Activated CD4-positive, alpha-beta T cell treated with anti-CD3 and anti-CD28 coated beads, Interleukin-2, amount 10 ng/mL, durations not matched to agents 7 days and 5 days (primary cell): Measurements from ENCODE around the gene GBF1. TPM values are rescaled to one million over a fixed set of nuclear protein-coding genes. Genes with fewer than 3 reads are reported as not detected.
"Not testable (repeated sequence)": the region's sequence is repeated elsewhere in the genome, so short reads cannot be mapped to it uniquely, and the experiment has no call there.

ENCODE experiments used
- CTCF ChIA-PET: fragments of 350-600 bp; sonication (Branson Sonifier 250); formaldehyde crosslinking; loops from one replicate; lab custom pipeline; 2021; ENCODE audit warnings: antibody characterized with exemption; lab: Charles Lee
- POLR2A ChIA-PET: fragments of 350-600 bp; sonication (Branson Sonifier 250); formaldehyde crosslinking; loops from one replicate; lab custom pipeline; 2021; ENCODE audit warnings: antibody characterized with exemption; lab: Charles Lee
- DNase-seq: peaks from one replicate; pipeline ENCODE4 v3.0.0-alpha.2; 2020
- H3K27ac Mint-ChIP-seq: one replicate; pipeline ENCODE4 v1.8.0; 2021; ENCODE audit warnings: mild to moderate bottlenecking, moderate library complexity, mixed read lengths
- H3K27me3 Mint-ChIP-seq: one replicate; pipeline ENCODE4 v1.8.0; 2021; ENCODE audit warnings: mixed read lengths
- H3K36me3 Mint-ChIP-seq: one replicate; pipeline ENCODE4 v1.8.0; 2021; ENCODE audit warnings: low read depth, mixed read lengths
- H3K4me1 Mint-ChIP-seq: one replicate; pipeline ENCODE4 v1.8.0; 2021; ENCODE audit warnings: mixed read lengths
- H3K4me3 Mint-ChIP-seq: one replicate; pipeline ENCODE4 v1.8.0; 2021; ENCODE audit warnings: mild to moderate bottlenecking, moderate library complexity, mixed read lengths
- H3K9me3 Mint-ChIP-seq: one replicate; pipeline ENCODE4 v1.8.0; 2021; ENCODE audit warnings: mixed read lengths
- total RNA-seq, 2 experiments: library from RNA; stranded (reverse); gene quantifications; one replicate each; pipeline ENCODE4 v1.2.3, GENCODE V29; 2021

GBF1 gene, protein sequence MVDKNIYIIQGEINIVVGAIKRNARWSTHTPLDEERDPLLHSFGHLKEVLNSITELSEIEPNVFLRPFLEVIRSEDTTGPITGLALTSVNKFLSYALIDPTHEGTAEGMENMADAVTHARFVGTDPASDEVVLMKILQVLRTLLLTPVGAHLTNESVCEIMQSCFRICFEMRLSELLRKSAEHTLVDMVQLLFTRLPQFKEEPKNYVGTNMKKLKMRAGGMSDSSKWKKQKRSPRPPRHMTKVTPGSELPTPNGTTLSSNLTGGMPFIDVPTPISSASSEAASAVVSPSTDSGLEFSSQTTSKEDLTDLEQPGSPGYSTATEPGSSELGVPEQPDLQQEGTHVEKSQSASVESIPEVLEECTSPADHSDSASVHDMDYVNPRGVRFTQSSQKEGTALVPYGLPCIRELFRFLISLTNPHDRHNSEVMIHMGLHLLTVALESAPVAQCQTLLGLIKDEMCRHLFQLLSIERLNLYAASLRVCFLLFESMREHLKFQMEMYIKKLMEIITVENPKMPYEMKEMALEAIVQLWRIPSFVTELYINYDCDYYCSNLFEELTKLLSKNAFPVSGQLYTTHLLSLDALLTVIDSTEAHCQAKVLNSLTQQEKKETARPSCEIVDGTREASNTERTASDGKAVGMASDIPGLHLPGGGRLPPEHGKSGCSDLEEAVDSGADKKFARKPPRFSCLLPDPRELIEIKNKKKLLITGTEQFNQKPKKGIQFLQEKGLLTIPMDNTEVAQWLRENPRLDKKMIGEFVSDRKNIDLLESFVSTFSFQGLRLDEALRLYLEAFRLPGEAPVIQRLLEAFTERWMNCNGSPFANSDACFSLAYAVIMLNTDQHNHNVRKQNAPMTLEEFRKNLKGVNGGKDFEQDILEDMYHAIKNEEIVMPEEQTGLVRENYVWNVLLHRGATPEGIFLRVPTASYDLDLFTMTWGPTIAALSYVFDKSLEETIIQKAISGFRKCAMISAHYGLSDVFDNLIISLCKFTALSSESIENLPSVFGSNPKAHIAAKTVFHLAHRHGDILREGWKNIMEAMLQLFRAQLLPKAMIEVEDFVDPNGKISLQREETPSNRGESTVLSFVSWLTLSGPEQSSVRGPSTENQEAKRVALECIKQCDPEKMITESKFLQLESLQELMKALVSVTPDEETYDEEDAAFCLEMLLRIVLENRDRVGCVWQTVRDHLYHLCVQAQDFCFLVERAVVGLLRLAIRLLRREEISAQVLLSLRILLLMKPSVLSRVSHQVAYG (N-terminal part only)
- total RNA-seq, result 10 to 100 TPM; 42.4 to 44.6 TPM

GRCh38 chr10:102245082-102245931 lies at the start of gene GBF1:
Gene GBF1 (plus strand): TSS chr10:102245532. CDS start chr10:102258939, 13,407 bp downstream.
- CTCF ChIA-PET, result interaction anchor here (0.6 to 8.3 kb wide), 4 partner anchors 15 to 123 kb away, joined by 3 to 69 read pairs (median 4); no protein-coding TSS in a partner anchor
- POLR2A ChIA-PET, result interaction anchor here (0.6 to 1.0 kb wide), 2 partner anchors 67 to 152 kb away, joined by 3 read pairs; no protein-coding TSS in a partner anchor
- peaks cover 53% of the 10 kb centered on the region for H3K4me1 Mint-ChIP-seq
- peak within 1 kb of the TSS; percentile 93 for H3K27ac Mint-ChIP-seq
- peak within 1 kb of the TSS; percentile 97 for H3K4me3 Mint-ChIP-seq
- peaks cover 10% of the 10 kb centered on the region for H3K36me3 Mint-ChIP-seq
- H3K9me3 Mint-ChIP-seq, result no peaks in the 10 kb centered on the region
- H3K27me3 Mint-ChIP-seq, result peaks cover 15% of the 10 kb centered on the region
- peak; percentile 94 for DNase-seq

- CTCF ChIA-PET, result no interaction called here
- POLR2A ChIA-PET, result no interaction called here
- H3K27ac Mint-ChIP-seq, result no peak overlapping the region
- peaks cover 7% of the 10 kb centered on the region for H3K36me3 Mint-ChIP-seq
- peaks cover 17% of the 10 kb centered on the region for H3K9me3 Mint-ChIP-seq
- H3K4me3 Mint-ChIP-seq, result no peak overlapping the region
- peaks cover 3% of the 10 kb centered on the region for H3K4me1 Mint-ChIP-seq
- H3K27me3 Mint-ChIP-seq, result peaks cover 3% of the 10 kb centered on the region
- DNase-seq, result no peak
These were observed 48.4 kb upstream of the GBF1 start for GRCh38 chr10:102196893-102197292.

- POLR2A ChIA-PET, result no interaction called here
- peaks cover 9% of the 10 kb centered on the region for H3K4me1 Mint-ChIP-seq
- CTCF ChIA-PET, result interaction anchor here (1.1 to 1.5 kb wide), 2 partner anchors 10 to 29 kb away, joined by 5 read pairs; no protein-coding TSS in a partner anchor
- H3K4me3 Mint-ChIP-seq, result no peak overlapping the region
- peaks cover 6% of the 10 kb centered on the region for H3K36me3 Mint-ChIP-seq
- no peak for DNase-seq
- H3K27ac Mint-ChIP-seq, result no peak overlapping the region
- H3K9me3 Mint-ChIP-seq, result peaks cover 13% of the 10 kb centered on the region
- H3K27me3 Mint-ChIP-seq, result peaks cover 6% of the 10 kb centered on the region
These were observed 47.3 kb upstream of the GBF1 start for GRCh38 chr10:102198027-102198426.

DNA sequence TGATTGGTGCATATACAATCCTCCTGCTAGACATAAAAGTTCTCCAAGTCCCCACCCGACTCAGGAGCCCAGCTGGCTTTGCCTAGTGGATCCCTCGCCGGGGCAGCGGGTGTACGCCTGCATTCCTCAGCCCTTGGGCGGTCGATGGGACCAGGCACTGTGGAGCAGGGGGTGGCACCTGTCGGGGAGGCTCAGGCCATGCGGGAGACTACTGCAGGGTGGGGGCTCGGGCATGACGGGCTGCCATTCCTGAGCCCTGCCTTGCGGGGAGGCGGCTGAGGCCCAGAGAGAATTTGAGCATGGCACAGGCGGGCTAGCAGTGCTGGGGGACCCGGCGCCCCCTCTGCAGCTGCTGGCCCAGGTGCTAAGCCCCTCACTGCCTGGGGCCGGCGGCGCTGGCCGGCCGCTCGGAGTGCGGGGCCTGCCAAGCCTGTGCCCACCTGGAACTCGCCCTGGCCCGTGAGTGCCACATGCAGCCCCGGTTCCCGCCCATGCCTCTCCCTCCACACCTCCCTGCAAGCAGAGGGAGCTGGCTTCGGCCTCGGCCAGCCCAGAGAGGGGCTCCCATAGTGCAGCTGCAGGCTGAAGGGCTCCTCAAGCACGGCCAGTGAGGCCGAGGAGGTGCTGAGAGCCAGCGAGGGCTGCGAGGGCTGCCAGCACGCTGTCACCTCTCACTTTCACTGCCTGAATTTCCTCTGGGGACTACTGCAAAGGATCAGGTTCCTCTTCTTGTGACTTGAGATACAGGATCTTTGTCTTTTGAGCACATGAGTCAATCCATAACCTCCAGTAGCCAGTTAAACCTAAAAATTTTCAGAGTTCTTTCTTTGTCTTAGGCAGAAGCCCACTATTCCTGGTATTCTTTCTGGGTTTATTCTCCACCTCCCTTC lies 44.3 kb upstream of the GBF1 start:
- Mint-ChIP-seq H3K4me3 (no peak overlapping the region), H3K4me1 (peaks cover 6% of the 10 kb centered on the region), H3K27me3 (peaks cover 7% of the 10 kb centered on the region), H3K27ac (no peak overlapping the region), H3K36me3 (peaks cover 10% of the 10 kb centered on the region), H3K9me3 (peaks cover 21% of the 10 kb centered on the region)
- CTCF ChIA-PET, result interaction anchor here (1.1 to 2.5 kb wide), 3 partner anchors 11 to 151 kb away, joined by 4 to 18 read pairs (median 7); no protein-coding TSS in a partner anchor
- DNase-seq, result no peak
- POLR2A ChIA-PET, result no interaction called here

DNA sequence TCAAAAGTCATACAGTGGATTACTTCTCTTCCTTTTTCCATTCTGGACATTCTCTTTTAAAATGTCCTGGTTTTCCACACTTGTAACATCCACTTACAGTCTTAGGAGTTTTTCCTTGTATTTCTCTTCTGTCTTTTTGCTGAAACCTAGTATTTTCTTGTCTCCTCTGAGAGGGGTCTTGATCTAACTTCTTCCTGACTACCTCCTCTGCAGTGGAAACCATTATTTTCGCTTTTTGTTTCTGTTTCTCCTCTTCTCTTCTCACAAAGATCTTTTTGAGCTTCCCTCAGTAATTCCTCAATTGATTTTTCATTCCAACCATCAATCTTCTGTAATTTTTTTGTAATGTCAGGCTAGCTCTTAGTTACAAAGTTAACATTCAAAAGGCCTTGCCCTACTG lies 42.9 kb upstream of the GBF1 start:
- H3K4me1 Mint-ChIP-seq, result peaks cover 6% of the 10 kb centered on the region
- no peak for DNase-seq
- peaks cover 21% of the 10 kb centered on the region for H3K9me3 Mint-ChIP-seq
- H3K27me3 Mint-ChIP-seq, result peaks cover 4% of the 10 kb centered on the region
- ChIA-PET POLR2A (no interaction called here), CTCF (no interaction called here)
- H3K27ac Mint-ChIP-seq, result no peak overlapping the region
- H3K4me3 Mint-ChIP-seq, result no peak overlapping the region
- peaks cover 10% of the 10 kb centered on the region for H3K36me3 Mint-ChIP-seq

DNA sequence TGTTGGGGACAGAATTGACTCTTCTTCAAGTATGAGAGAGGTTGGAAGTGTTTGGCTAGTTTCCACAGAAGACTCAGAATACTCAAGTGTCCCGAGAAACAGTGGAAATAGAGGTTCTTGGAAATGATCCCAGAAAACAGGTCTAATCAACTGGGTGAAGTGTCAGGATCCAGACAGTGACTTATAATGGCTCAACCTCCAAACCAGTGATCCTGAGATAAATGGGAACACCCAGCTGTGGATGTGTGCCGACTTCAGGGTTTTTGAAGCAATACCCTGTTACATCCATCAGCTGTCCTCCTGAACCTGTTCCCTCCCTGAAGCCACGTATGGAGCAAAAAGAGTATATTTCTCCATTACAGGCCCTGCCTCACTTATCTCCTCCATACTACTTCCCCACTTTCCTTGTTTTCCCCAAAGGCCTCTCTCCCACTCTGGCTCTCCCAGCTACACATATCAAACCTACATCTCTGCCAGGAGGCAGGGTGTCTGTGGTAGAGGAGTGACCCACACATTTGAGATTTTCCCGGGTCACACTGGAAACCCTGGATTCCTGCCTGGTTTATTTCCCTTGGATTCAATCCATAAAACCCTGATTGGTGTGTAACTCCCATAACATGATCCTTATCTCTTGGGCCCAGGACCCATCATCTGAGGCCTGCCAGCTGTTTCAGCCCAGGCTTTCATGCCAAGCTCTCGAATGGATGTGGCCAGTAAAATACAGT lies 36.9 kb upstream of the GBF1 start:
- no peak for DNase-seq
- Mint-ChIP-seq H3K4me3 (no peak overlapping the region), H3K27ac (no peak overlapping the region), H3K36me3 (peaks cover 7% of the 10 kb centered on the region), H3K4me1 (no peaks in the 10 kb centered on the region), H3K27me3 (peaks cover 4% of the 10 kb centered on the region), H3K9me3 (peaks cover 10% of the 10 kb centered on the region)
- ChIA-PET CTCF (interaction anchor here (0.5 to 2.1 kb wide), 4 partner anchors 56 to 185 kb away, joined by 3 to 6 read pairs (median 5); partner anchors contain the start of gene NOLC1), POLR2A (interaction anchor here (0.6 kb wide), 1 partner anchor 594 kb away, joined by 7 read pairs; no protein-coding TSS in a partner anchor)

DNA sequence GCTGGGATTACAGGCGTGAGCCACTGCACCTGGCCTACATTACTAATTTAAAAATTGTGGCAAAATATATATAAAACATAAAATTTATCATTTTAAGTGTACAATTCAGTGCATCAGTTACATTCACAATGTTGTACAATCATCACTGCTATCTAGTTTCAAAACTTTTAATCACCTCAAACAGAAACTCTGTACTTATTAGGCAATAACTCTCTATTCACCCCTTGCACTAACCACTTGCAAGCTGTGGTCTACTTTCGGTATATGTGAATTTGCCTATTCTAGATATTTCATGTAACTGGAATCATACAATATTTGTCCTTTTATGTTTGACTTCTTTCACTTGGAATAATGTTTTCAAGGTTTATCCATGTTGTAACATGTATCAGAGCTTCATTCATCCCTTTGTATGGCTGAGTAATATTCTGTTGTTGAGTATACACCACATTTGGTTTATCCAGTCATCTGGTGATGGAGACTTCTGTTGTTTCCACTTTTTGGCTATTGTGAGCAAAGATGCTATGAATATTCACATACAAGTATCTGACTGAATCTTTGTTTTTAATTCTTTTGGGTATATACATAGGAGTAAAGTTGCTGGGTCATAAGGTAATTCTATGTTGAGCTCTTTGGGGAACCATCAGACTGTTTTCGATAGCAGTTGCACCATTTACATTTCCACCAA lies 33.6 kb upstream of the GBF1 start:
- no peaks in the 10 kb centered on the region for H3K36me3 Mint-ChIP-seq
- ChIA-PET POLR2A (no interaction called here), CTCF (interaction anchor here (1.0 to 1.6 kb wide), 4 partner anchors 15 to 42 kb away, joined by 3 to 4 read pairs (median 3); no protein-coding TSS in a partner anchor)
- no peak overlapping the region for H3K4me3 Mint-ChIP-seq
- H3K4me1 Mint-ChIP-seq, result no peaks in the 10 kb centered on the region
- no peaks in the 10 kb centered on the region for H3K9me3 Mint-ChIP-seq
- H3K27ac Mint-ChIP-seq, result no peak overlapping the region
- peaks cover 11% of the 10 kb centered on the region for H3K27me3 Mint-ChIP-seq
- no peak for DNase-seq

- H3K9me3 Mint-ChIP-seq, H3K4me1 Mint-ChIP-seq, H3K27ac Mint-ChIP-seq, DNase-seq, H3K36me3 Mint-ChIP-seq, H3K4me3 Mint-ChIP-seq, CTCF ChIA-PET, POLR2A ChIA-PET: not testable (repeated sequence)
- H3K27me3 Mint-ChIP-seq, result peaks cover 13% of the 10 kb centered on the region
These were observed 31.7 kb upstream of the GBF1 start for GRCh38 chr10:102213599-102213998.

GRCh38 chr10:102219370-102219769 lies 26.0 kb upstream of the GBF1 start:
- CTCF ChIA-PET, result interaction anchor here (0.6 to 4.5 kb wide), 5 partner anchors 12 to 308 kb away, joined by 3 to 36 read pairs (median 4); partner anchors contain the start of gene GBF1
- peaks cover 29% of the 10 kb centered on the region for H3K27me3 Mint-ChIP-seq
- no peaks in the 10 kb centered on the region for H3K36me3 Mint-ChIP-seq
- no peaks in the 10 kb centered on the region for H3K4me1 Mint-ChIP-seq
- no peak for DNase-seq
- H3K9me3 Mint-ChIP-seq, result no peaks in the 10 kb centered on the region
- POLR2A ChIA-PET, result no interaction called here
- no peak overlapping the region for H3K4me3 Mint-ChIP-seq
- no peak overlapping the region for H3K27ac Mint-ChIP-seq

GRCh38 chr10:102220612-102221011 lies 24.7 kb upstream of the GBF1 start:
- Mint-ChIP-seq H3K4me3 (no peak overlapping the region), H3K27ac (no peak overlapping the region), H3K27me3 (peaks cover 27% of the 10 kb centered on the region), H3K4me1 (peaks cover 2% of the 10 kb centered on the region), H3K36me3 (no peaks in the 10 kb centered on the region), H3K9me3 (no peaks in the 10 kb centered on the region)
- ChIA-PET CTCF (interaction anchor here (0.5 to 4.5 kb wide), 4 partner anchors 10 to 178 kb away, joined by 3 to 36 read pairs (median 8); no protein-coding TSS in a partner anchor), POLR2A (no interaction called here)
- no peak for DNase-seq
